Activated CD8-positive, alpha-beta memory T cell treated with anti-CD3 and anti-CD28 coated beads, Interleukin-2, amount 10 ng/mL, durations not matched to agents 7 days and 5 days (primary cell): Measurements from ENCODE around the gene PLAGL2. TPM values are rescaled to one million over a fixed set of nuclear protein-coding genes. Genes with fewer than 3 reads are reported as not detected.

Experiments used
- ATAC-seq: fragments of 150-1000 bp; cut with Tn5 transposase; one replicate; pipeline ENCODE4 v1.10.0; 2021; ENCODE audit warnings: moderate library complexity
- CTCF ChIA-PET: fragments of 350-600 bp; sonication (Branson Sonifier 250); formaldehyde crosslinking; loops from one replicate; lab custom pipeline; 2021; ENCODE audit warnings: antibody characterized with exemption; lab: Charles Lee
- DNase-seq: peaks from one replicate; pipeline ENCODE4 v3.0.0-alpha.2; 2020
- H3K27ac Mint-ChIP-seq: one replicate; pipeline ENCODE4 v1.8.0; 2021; ENCODE audit warnings: mild to moderate bottlenecking, mixed read lengths
- H3K27me3 Mint-ChIP-seq: one replicate; pipeline ENCODE4 v1.8.0; 2021; ENCODE audit warnings: mixed read lengths
- H3K36me3 Mint-ChIP-seq: one replicate; pipeline ENCODE4 v1.8.0; 2021; ENCODE audit warnings: mild to moderate bottlenecking, mixed read lengths
- H3K4me1 Mint-ChIP-seq: one replicate; pipeline ENCODE4 v1.8.0; 2021; ENCODE audit warnings: mixed read lengths
- H3K4me3 Mint-ChIP-seq: one replicate; pipeline ENCODE4 v1.8.0; 2021; ENCODE audit warnings: mild to moderate bottlenecking, moderate library complexity, mixed read lengths
- H3K9me3 Mint-ChIP-seq: one replicate; pipeline ENCODE4 v1.8.0; 2022; ENCODE audit warnings: low read depth, mixed read lengths
- total RNA-seq, 2 experiments: library from RNA; stranded (reverse); gene quantifications; one replicate each; pipeline ENCODE4 v1.2.3, GENCODE V29; 2021

The PLAGL2 gene
- total RNA-seq, 2 experiments from 2014 or later = 26.3 to 41.4 TPM

- no peak overlapping the region for H3K4me3 Mint-ChIP-seq
- H3K4me1 Mint-ChIP-seq = no peaks in the 10 kb centered on the region
- H3K27ac Mint-ChIP-seq = peak overlapping the region; percentile 9
- peaks cover 32% of the 10 kb centered on the region for H3K36me3 Mint-ChIP-seq
- no peak for DNase-seq
- no peaks in the 10 kb centered on the region for H3K9me3 Mint-ChIP-seq
- ATAC-seq = no peak
- no peaks in the 10 kb centered on the region for H3K27me3 Mint-ChIP-seq
- CTCF ChIA-PET = interaction anchor here (0.9 to 1.8 kb wide), 3 partner anchors 18 to 100 kb away, joined by 3 to 4 read pairs (median 3); no protein-coding TSS in a partner anchor
These were observed 52.2 kb downstream of the PLAGL2 start for GRCh38 chr20:32155017-32155981.

- Mint-ChIP-seq H3K4me1 (no peaks in the 10 kb centered on the region), H3K4me3 (no peak overlapping the region), H3K36me3 (peaks cover 28% of the 10 kb centered on the region), H3K27me3 (no peaks in the 10 kb centered on the region), H3K27ac (no peak overlapping the region), H3K9me3 (no peaks in the 10 kb centered on the region)
- CTCF ChIA-PET = interaction anchor here (1.8 kb wide), 1 partner anchor 20 kb away, joined by 4 read pairs; no protein-coding TSS in a partner anchor
- DNase-seq = no peak
- no peak for ATAC-seq
These were observed 53.8 kb downstream of the PLAGL2 start for GRCh38 chr20:32153771-32154170.

GRCh38 chr20:32153156-32153665 lies 54.3 kb downstream of the PLAGL2 start:
- H3K4me3 Mint-ChIP-seq = no peak overlapping the region
- no peaks in the 10 kb centered on the region for H3K4me1 Mint-ChIP-seq
- peaks cover 25% of the 10 kb centered on the region for H3K36me3 Mint-ChIP-seq
- no peak for ATAC-seq
- H3K9me3 Mint-ChIP-seq = no peaks in the 10 kb centered on the region
- no peak overlapping the region for H3K27ac Mint-ChIP-seq
- DNase-seq = no peak
- H3K27me3 Mint-ChIP-seq = no peaks in the 10 kb centered on the region
- CTCF ChIA-PET = no interaction called here

GRCh38 chr20:32152421-32153155 lies 55.0 kb downstream of the PLAGL2 start:
- H3K27ac Mint-ChIP-seq = no peak overlapping the region
- no peaks in the 10 kb centered on the region for H3K4me1 Mint-ChIP-seq
- H3K27me3 Mint-ChIP-seq = no peaks in the 10 kb centered on the region
- no peak overlapping the region for H3K4me3 Mint-ChIP-seq
- peaks cover 20% of the 10 kb centered on the region for H3K36me3 Mint-ChIP-seq
- no peaks in the 10 kb centered on the region for H3K9me3 Mint-ChIP-seq
- CTCF ChIA-PET = no interaction called here
- ATAC-seq (no peak), DNase-seq (no peak)

- Mint-ChIP-seq H3K27me3 (no peaks in the 10 kb centered on the region), H3K27ac (no peak overlapping the region), H3K36me3 (peaks cover 28% of the 10 kb centered on the region), H3K4me1 (no peaks in the 10 kb centered on the region), H3K9me3 (no peaks in the 10 kb centered on the region), H3K4me3 (no peak overlapping the region)
- DNase-seq (no peak), ATAC-seq (no peak)
- CTCF ChIA-PET = no interaction called here
These were observed 57.2 kb downstream of the PLAGL2 start for GRCh38 chr20:32150291-32150848.

GRCh38 chr20:32149566-32150170 lies 57.9 kb downstream of the PLAGL2 start:
- CTCF ChIA-PET = no interaction called here
- peaks cover 29% of the 10 kb centered on the region for H3K36me3 Mint-ChIP-seq

GRCh38 chr20:32144898-32145662 lies 62.5 kb downstream of the PLAGL2 start:
- Mint-ChIP-seq H3K4me3 (no peak overlapping the region), H3K27me3 (no peaks in the 10 kb centered on the region), H3K36me3 (peaks cover 46% of the 10 kb centered on the region), H3K27ac (peak overlapping the region; percentile 10), H3K4me1 (no peaks in the 10 kb centered on the region), H3K9me3 (no peaks in the 10 kb centered on the region)
- no peak for ATAC-seq
- DNase-seq = no peak
- CTCF ChIA-PET = no interaction called here

More at GRCh38 chr20:32149566-32150170, 57.9 kb downstream of the PLAGL2 start:
- ATAC-seq = no peak
- no peaks in the 10 kb centered on the region for H3K27me3 Mint-ChIP-seq
- no peaks in the 10 kb centered on the region for H3K4me1 Mint-ChIP-seq
- no peak for DNase-seq
- H3K4me3 Mint-ChIP-seq = no peak overlapping the region
- no peaks in the 10 kb centered on the region for H3K9me3 Mint-ChIP-seq
- no peak overlapping the region for H3K27ac Mint-ChIP-seq

- H3K27me3 Mint-ChIP-seq = no peaks in the 10 kb centered on the region
- DNase-seq (no peak), ATAC-seq (no peak)
- no peaks in the 10 kb centered on the region for H3K4me1 Mint-ChIP-seq
- H3K9me3 Mint-ChIP-seq = no peaks in the 10 kb centered on the region
- no peak overlapping the region for H3K4me3 Mint-ChIP-seq
- peaks cover 57% of the 10 kb centered on the region for H3K36me3 Mint-ChIP-seq
- H3K27ac Mint-ChIP-seq = no peak overlapping the region
- CTCF ChIA-PET = no interaction called here
These were observed 64.6 kb downstream of the PLAGL2 start for GRCh38 chr20:32142991-32143390.

Other genes starting within 250 kb of the PLAGL2 start
- not detected for gene XKR7, start 239.6 kb downstream of the PLAGL2 start, total RNA-seq
- gene CCM2L, start 197.3 kb downstream of the PLAGL2 start, total RNA-seq = not detected
- gene HCK, start 155.5 kb downstream of the PLAGL2 start, total RNA-seq = not detected
- gene TM9SF4, start 98.0 kb downstream of the PLAGL2 start, total RNA-seq = 10 to 100 TPM; 35.7 to 39.1 TPM
- 10 to 100 TPM; 31.1 to 34.0 TPM for gene POFUT1, start 137 bp upstream of the PLAGL2 start, total RNA-seq
- 10 to 100 TPM; 19.9 to 26.0 TPM for gene KIF3B, start 69.9 kb upstream of the PLAGL2 start, total RNA-seq
- gene ASXL1, start 150.6 kb upstream of the PLAGL2 start, total RNA-seq = 100 to 1,000 TPM; 134 to 135 TPM